GM18520 (cell line): ENCODE data around the gene PIGP.
"Not testable (repeated sequence)": the region's sequence is repeated elsewhere in the genome, so short reads cannot be mapped to it uniquely, and the experiment has no call there.

Experiments used
- ATAC-seq: cut with Tn5 transposase; IDR thresholded peaks from one replicate; pipeline ENCODE4 v1.9.1; 2021; ENCODE audit not compliant: unreplicated experiment

The PIGP gene

DNA sequence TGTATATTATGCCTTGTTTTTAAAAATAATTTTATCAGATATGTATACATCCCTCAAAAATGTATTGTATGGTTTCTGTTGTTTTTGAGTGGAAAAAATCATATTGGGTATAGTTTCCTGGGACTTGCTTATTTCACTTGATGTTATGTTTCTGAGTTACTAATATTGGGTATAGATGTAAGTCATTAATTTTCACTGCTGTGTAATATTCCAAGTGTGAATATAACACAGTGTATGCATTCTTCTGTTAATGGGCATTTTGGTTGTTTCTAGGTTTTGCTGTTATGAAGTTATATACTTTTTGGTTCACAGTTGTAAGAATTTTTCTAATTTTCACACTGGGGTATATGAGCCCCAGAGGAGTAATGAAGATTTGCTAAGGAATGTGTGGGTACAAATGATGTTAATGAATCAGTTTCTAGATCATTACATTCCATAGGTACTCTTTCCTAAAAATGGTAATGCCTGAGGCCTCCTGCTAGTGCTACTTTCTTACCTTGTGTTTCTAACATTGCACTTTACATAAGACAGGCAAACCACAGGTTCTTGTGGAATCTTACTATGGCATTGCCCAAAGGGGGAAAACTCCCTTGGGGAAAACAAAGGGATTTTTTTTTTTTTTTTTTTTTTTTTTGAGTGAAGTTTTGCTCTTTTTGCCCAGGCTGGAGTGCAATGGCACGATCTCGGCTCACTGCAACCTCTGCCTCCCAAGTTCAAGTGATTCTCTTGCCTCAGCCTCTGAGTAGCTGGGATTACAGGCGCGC is 3.4 kb upstream of the PIGP start:
- ATAC-seq, result no peak

- ATAC-seq, result no peak
Observed at GRCh38 chr21:37075214-37075770, 2.4 kb upstream of the PIGP start.

GRCh38 chr21:37074546-37074945 is 1.7 kb upstream of the PIGP start:
- no peak for ATAC-seq

DNA sequence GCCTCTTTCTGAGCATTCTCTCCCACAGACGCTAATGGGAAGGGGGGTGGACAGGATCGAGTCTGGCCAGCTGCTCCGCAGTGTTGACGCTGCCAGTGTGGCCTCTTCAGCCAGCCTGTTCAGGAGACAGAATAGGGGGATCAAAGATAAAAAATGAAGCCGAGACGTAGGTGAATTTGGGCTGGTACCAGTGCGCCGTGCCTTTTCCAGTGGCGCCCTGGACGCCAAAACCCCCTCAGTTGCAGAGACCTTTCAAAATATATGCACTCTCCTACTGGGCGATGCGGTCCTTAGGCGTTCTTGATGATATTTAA is 1.3 kb upstream of the PIGP start:
- no peak for ATAC-seq

DNA sequence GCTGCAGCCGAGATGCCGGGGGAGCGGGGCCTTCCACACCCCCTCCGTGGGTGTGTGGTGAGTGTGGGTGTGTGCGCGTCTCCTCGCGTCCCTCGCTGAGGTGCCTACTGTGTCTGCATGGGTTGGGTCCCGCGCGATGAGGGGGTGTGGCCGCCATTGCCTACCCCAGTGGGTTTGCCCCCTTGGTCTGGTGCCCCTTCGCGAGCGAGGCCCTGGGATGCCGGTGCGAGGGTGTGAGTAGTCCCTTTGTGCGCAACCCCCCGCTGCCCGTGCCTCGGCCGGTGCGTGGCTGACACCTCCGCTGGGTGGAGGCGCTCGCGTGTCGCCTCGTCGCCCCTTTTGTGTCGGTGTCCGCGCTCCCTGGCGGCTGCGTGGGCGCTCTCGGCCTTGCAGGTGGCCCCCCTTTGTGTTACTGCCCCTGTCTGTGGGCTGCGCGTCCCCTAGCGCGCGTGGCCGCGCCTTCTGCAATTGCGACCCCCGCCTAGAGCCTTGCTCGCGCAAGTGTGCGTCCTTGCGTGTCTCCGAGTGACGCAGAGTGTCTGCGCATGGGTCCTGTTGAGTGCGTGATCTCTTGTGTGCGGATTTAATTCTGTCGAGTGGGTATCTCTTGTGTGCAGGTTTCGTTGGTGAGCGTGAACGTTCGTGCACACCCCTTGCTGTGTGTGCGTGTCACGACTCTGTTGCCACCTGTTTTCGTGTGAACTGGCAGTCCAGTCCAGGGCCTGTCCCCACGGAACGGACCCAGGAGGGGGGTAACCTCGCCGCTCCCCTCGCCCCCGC is 736 bp upstream of the PIGP start:
- no peak for ATAC-seq

GRCh38 chr21:37072274-37072987 is 440 bp downstream of the PIGP start:
- ATAC-seq, result peak; percentile 17

DNA sequence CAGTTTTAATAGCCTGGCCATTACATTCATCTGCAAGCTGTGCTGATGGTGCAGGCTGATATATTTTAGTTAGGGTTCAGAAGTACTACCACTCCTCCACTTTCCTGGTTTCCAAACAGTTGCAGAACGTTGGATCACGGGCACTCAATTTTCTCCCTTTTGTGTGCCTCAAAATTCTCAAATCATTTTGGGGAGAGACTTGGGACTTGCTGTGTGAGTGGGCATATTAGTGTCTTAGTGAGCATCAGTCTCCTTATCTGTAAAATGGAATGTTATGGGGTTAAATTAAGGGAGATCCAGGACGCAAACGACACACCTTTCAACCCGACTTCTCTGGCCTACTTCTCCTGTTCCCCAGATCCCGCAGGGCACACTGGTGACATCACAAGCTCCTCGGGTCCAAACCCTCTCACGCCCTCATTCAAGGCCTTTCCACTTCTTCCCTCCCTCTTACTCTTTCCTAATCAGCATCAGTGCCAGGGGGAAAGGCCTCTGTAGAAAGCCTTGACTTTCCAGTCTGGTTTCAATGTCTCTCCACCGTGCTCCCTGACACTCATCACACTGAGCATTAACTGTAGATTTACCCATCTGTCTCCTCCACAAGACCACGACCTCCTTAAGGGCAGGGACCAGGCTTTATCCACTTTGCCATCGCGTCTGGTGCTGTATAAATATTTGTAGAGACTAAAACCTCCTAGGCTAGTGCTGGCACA is 1.2 kb downstream of the PIGP start:
- ATAC-seq, result no peak

- ATAC-seq, result no peak
Observed at GRCh38 chr21:37065561-37066177, 7.2 kb downstream of the PIGP start.

GRCh38 chr21:37064841-37065240 is 8.0 kb downstream of the PIGP start:
- no peak for ATAC-seq

DNA sequence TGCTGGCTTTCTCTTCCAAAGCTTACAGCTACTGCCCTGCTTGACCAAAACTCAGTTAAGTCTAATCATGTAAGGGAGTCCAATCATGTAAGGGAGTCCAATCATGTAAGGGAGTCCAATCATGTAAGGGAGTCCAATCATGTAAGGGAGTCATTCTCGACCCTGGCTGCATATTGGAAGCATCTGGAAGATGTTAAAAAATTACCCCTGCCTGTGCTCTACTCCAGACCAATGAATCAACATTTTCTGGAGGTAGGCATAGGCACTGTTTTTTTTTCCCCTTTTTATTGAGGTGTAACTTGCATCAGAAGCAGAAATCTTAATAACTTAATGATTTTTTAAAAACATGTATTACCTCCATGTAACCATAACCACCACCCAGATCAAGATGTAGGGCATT is 9.4 kb downstream of the PIGP start:
- ATAC-seq, result no peak

DNA sequence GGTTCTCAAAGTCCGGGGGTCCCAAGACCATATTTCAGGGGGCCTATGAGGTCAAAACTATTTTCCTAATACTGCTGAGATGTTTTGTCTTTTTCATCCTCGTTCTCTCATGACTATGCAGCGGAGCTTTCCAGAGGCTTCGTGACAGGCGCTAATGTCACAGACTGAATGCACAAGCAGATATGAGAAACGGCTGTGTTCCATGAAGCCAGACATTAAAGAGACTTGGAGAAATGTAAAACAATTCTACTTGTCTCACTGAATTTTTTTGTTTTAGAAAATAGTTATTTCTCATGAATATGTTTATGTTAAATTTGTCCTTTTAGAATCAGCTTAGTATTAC is 10.3 kb downstream of the PIGP start:
- no peak for ATAC-seq

- ATAC-seq, result no peak
Observed at GRCh38 chr21:37061926-37062592, 10.8 kb downstream of the PIGP start.

- ATAC-seq, result no peak
Observed at GRCh38 chr21:37060296-37060695, 12.6 kb downstream of the PIGP start.

DNA sequence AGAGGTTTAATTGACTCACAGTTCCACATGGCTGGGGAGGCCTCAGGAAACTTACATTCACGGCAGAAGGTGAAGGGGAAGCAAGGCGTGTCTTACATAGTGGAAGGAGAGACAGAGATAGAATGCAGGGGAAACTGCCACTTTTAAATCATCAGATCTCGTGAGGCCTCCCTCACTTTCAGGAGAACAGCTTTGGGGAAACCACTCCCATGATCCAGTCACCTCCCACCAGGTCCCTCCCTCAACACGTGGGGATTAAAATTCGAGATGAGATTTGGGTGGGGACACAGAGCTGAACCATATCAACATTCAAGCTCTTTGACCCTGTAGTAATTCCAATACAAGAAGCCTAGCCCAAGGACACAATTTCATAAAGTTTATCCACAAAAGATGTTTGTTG is 13.7 kb downstream of the PIGP start:
- ATAC-seq, result no peak

DNA sequence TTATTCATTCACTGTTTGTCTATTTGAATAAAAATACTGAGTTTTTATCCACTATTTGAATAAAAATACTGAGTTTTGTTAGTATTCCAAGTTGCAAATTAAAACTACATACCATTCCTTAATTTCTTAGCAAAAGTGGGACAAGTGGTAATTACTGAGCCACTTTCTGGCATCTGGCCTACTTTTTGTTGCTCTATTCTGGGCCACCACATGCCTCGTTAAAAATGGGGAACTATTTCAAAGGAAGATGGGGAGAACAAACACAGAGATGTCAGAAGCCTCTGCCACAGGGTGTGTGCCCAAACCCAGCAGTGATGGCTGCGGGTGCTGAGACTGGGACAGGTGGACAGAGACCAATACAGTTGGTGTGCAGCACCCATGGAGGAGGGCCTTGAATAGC is 14.6 kb downstream of the PIGP start:
- ATAC-seq, result no peak

- ATAC-seq, result no peak
Observed at GRCh38 chr21:37057614-37058013, 15.3 kb downstream of the PIGP start.

GRCh38 chr21:37055271-37055855 is 17.5 kb downstream of the PIGP start:
- no peak for ATAC-seq

DNA sequence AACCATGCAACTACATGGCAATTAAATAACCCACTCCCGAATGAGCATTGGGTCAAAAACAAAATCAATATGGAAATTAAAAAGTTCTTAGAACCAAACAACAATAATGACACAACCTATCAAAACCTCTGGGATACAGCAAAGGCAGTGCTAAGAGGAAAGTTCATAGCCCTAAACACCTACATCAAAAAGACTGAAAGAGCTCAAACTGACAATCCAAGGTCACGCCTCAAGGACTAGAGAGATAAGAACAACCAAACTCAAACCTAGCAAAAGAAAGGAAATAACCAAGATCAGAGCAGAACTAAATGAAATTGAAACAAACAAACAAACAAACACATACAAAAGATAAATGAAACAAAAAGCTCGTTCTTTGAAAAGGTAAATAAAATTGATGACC is 23.1 kb downstream of the PIGP start:
- not testable (repeated sequence) for ATAC-seq

GRCh38 chr21:37047079-37047478 is 25.8 kb downstream of the PIGP start:
- ATAC-seq, result no peak

DNA sequence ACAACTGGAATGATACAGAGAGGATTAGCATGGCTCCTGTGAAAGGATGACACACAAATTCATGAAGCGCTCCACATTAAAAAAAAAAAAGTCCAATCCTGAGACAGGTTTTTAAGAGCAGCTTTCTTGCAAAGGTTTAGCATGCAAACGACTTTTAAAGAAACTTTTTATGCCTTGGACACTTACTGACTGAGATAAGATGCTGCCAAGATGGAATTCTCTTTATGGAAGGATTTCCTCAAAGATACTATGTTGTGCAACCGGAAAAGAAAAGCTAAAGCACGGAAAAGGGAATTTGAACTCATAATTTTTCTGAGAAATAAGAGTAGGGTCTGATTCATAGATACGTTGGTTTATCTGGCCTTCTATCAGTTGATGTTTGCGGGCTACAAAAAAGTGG is 27.3 kb downstream of the PIGP start:
- ATAC-seq, result no peak
